Measurements from ENCODE around the gene KIAA0319L.

KIAA0319L gene

GRCh38 chr1:35535243-35535642 is 22.0 kb downstream of the KIAA0319L start:
- DNase-seq: no peak

GRCh38 chr1:35533586-35533985 is 23.6 kb downstream of the KIAA0319L start:
- DNase-seq: no peak

GRCh38 chr1:35532497-35533223 is 24.5 kb downstream of the KIAA0319L start:
- no peak for DNase-seq

GRCh38 chr1:35531368-35531767 is 25.8 kb downstream of the KIAA0319L start:
- DNase-seq: no peak

- DNase-seq: no peak
These were observed 26.3 kb downstream of the KIAA0319L start for GRCh38 chr1:35530946-35531345.

GRCh38 chr1:35530168-35530567 is 27.0 kb downstream of the KIAA0319L start:
- no peak for DNase-seq

GRCh38 chr1:35524106-35524505 is 33.1 kb downstream of the KIAA0319L start:
- no peak for DNase-seq

- no peak for DNase-seq
These were observed 37.8 kb downstream of the KIAA0319L start for GRCh38 chr1:35519432-35519831.

- no peak for DNase-seq
These were observed 39.0 kb downstream of the KIAA0319L start for GRCh38 chr1:35518183-35518582.

- DNase-seq: no peak
These were observed 45.9 kb downstream of the KIAA0319L start for GRCh38 chr1:35511305-35511704.

GRCh38 chr1:35509558-35509957 is 47.6 kb downstream of the KIAA0319L start:
- DNase-seq: no peak

- no peak for DNase-seq
These were observed 49.3 kb downstream of the KIAA0319L start for GRCh38 chr1:35507947-35508346.

GRCh38 chr1:35506960-35507912 is 50.0 kb downstream of the KIAA0319L start:
- no peak for DNase-seq

GRCh38 chr1:35505911-35506798 is 51.0 kb downstream of the KIAA0319L start:
- DNase-seq: peak; percentile 29 to 55

GRCh38 chr1:35502242-35502641 is 55.0 kb downstream of the KIAA0319L start:
- no peak for DNase-seq

GRCh38 chr1:35500439-35500838 is 56.8 kb downstream of the KIAA0319L start:
- no peak for DNase-seq

- peak; percentile 9 to 16 for DNase-seq
These were observed 57.5 kb downstream of the KIAA0319L start for GRCh38 chr1:35499652-35500176.

GRCh38 chr1:35499231-35499630 is 58.0 kb downstream of the KIAA0319L start:
- DNase-seq: no peak

GRCh38 chr1:35497571-35497970 is 59.6 kb downstream of the KIAA0319L start:
- no peak for DNase-seq

- DNase-seq: no peak
These were observed 67.0 kb downstream of the KIAA0319L start for GRCh38 chr1:35490250-35490649.

GRCh38 chr1:35488336-35488735 is 68.9 kb downstream of the KIAA0319L start:
- no peak for DNase-seq

- DNase-seq: no peak
These were observed 70.3 kb downstream of the KIAA0319L start for GRCh38 chr1:35486858-35487408.
